SK-N-SH (cell line): Measurements from ENCODE around the gene SMYD3. TPM values are rescaled to one million over a fixed set of nuclear protein-coding genes. Genes with fewer than 3 reads are reported as not detected.

ENCODE experiments used
- CTCF ChIA-PET: fragments of 300-600, 350-600 bp; formaldehyde crosslinking; extraction: SDS; loops from one replicate; lab custom pipeline; 2021; lab: Yijun Ruan, JAX
- POLR2A ChIA-PET: fragments of 350-600 bp; sonication (Branson Sonifier 250); formaldehyde crosslinking; extraction: SDS; loops from one replicate; lab custom pipeline; 2020; ENCODE audit warnings: antibody characterized with exemption, inconsistent platforms; lab: Yijun Ruan, JAX
- DNase-seq: peaks from one replicate; pipeline ENCODE4 v3.0.0; 2012
- H2AFZ ChIP-seq: fragments of 200-600 bp; sonication (generic); 2 replicates; pipeline ENCODE4 v1.8.1; 2016; ENCODE audit warnings: antibody characterized with exemption, mild to moderate bottlenecking, low read depth
- H3F3A ChIP-seq: fragments of 200-600 bp; sonication (generic); replicated peaks from 2 replicates; pipeline ENCODE3; 2016; ENCODE audit warnings: antibody characterized with exemption, mild to moderate bottlenecking; ENCODE audit not compliant: insufficient read depth
- H3K27ac ChIP-seq, 2 experiments: fragments of 200-500 bp in 1 of 2; fragments of 200-600 bp in 1 of 2; sonication (Bioruptor generic) in 1 of 2; sonication (generic), shearing (Covaris generic) in 1 of 2; 2 replicates each; pipeline versions ENCODE4 v1.5.1 to v1.6.1; 2014 to 2016; ENCODE audit warnings: low read depth in 2 of 2, inconsistent platforms in 1 of 2, low read length in 1 of 2, mild to moderate bottlenecking in 1 of 2, mixed read lengths in 1 of 2
- H3K27me3 ChIP-seq: fragments of 200-600 bp; sonication (generic), shearing (Covaris generic); 2 replicates; pipeline ENCODE4 v1.6.1; 2016; ENCODE audit warnings: mixed run types; ENCODE audit not compliant: insufficient read depth
- H3K36me3 ChIP-seq, 2 experiments: fragments of 200-500 bp in 1 of 2; fragments of 200-600 bp in 1 of 2; sonication (Bioruptor generic) in 1 of 2; sonication (generic) in 1 of 2; replicated peaks in 1 of 2; 2 replicates each; pipeline versions ENCODE3 to v1.5.1; 2014 to 2016; ENCODE audit warnings: low read length in 1 of 2, mild to moderate bottlenecking in 1 of 2; ENCODE audit not compliant: insufficient read depth in 2 of 2, control insufficient read depth in 1 of 2
- H3K4me1 ChIP-seq, 2 experiments: fragments of 200-500 bp in 1 of 2; fragments of 200-600 bp in 1 of 2; sonication (Bioruptor generic) in 1 of 2; sonication (generic), shearing (Covaris generic) in 1 of 2; 2 replicates each; pipeline versions ENCODE4 v1.5.1 to v1.6.1; 2014 to 2016; ENCODE audit warnings: low read depth in 1 of 2, low read length in 1 of 2, mixed run types in 1 of 2; ENCODE audit not compliant: insufficient read depth in 2 of 2, control insufficient read depth in 1 of 2
- H3K4me2 ChIP-seq: fragments of 200-600 bp; sonication (generic), shearing (Covaris generic); 2 replicates; pipeline ENCODE4 v1.6.1; 2017; ENCODE audit warnings: mixed run types
- H3K4me3 ChIP-seq, 2 experiments: fragments of 200-500 bp in 1 of 2; fragments of 200-600 bp in 1 of 2; sonication (Bioruptor generic) in 1 of 2; sonication (generic), shearing (Covaris generic) in 1 of 2; 2 replicates each; pipeline versions ENCODE4 v1.5.1 to v1.8.1; 2014 to 2016; ENCODE audit warnings: low read depth in 2 of 2, inconsistent platforms in 1 of 2, low read length in 1 of 2, mild to moderate bottlenecking in 1 of 2, mixed read lengths in 1 of 2, moderate library complexity in 1 of 2
- H3K79me2 ChIP-seq: fragments of 200-600 bp; sonication (generic); 2 replicates; pipeline ENCODE4 v1.8.1; 2017; ENCODE audit warnings: mild to moderate bottlenecking; ENCODE audit not compliant: insufficient read depth
- H3K9ac ChIP-seq: fragments of 200-600 bp; sonication (generic); 2 replicates; pipeline ENCODE4 v1.6.1; 2017; ENCODE audit warnings: mixed run types
- H3K9me2 ChIP-seq: fragments of 200-600 bp; sonication (generic); 2 replicates; pipeline ENCODE4 v1.6.1; 2017; ENCODE audit warnings: mixed run types
- H3K9me3 ChIP-seq: fragments of 200-600 bp; sonication (generic); 2 replicates; pipeline ENCODE4 v1.6.1; 2017; ENCODE audit warnings: mixed run types, mild to moderate bottlenecking, moderate library complexity
- H4K20me1 ChIP-seq: fragments of 200-600 bp; sonication (generic); 2 replicates; pipeline ENCODE4 v1.6.1; 2017; ENCODE audit warnings: mild to moderate bottlenecking, mixed run types; ENCODE audit not compliant: insufficient read depth
- CHD2 ChIP-seq: fragments of 150-350 bp; IDR thresholded peaks from 2 replicates; pipeline ENCODE4 v1.6.1; 2018; ENCODE audit warnings: low read length; ENCODE audit not compliant: partially characterized antibody
- EP300 ChIP-seq, 2 experiments: IDR thresholded peaks; 2 replicates each; pipeline versions ENCODE4 v1.4.0 to v1.6.1; 2012; ENCODE audit warnings: borderline replicate concordance in 1 of 2, low read depth in 1 of 2, low read length in 1 of 2
- FOXJ3 ChIP-seq: sonication (generic); formaldehyde crosslinking; IDR thresholded peaks from 2 replicates; pipeline ENCODE4 v1.5.1; 2020; ENCODE audit warnings: mild to moderate bottlenecking, missing genetic modification reagents
- MXI1 ChIP-seq: IDR thresholded peaks from 2 replicates; pipeline ENCODE4 v1.6.1; 2012; ENCODE audit warnings: mild to moderate bottlenecking, low read depth, low read length, improper control_type of control experiment
- NFIC ChIP-seq: IDR thresholded peaks from 2 replicates; pipeline ENCODE4 v1.4.0; 2012; ENCODE audit warnings: borderline replicate concordance
- RCOR1 ChIP-seq: fragments of 150-350 bp; IDR thresholded peaks from 2 replicates; pipeline ENCODE4 v1.6.1; 2017; ENCODE audit warnings: antibody characterized with exemption, low read length
- TCF12 ChIP-seq: IDR thresholded peaks from 2 replicates; pipeline ENCODE4 v1.4.0; 2012
- ZBTB33 ChIP-seq: IDR thresholded peaks from 2 replicates; pipeline ENCODE4 v1.4.0; 2012; ENCODE audit warnings: low read depth, borderline replicate concordance
- WGBS: methylation state at CpG from one replicate; pipeline ENCODE4 v1.1.6; 2017; ENCODE audit warnings: low lambda C conversion rate; 5-methylcytosine and 5-hydroxymethylcytosine counted together
- polyA plus RNA-seq, 3 experiments: library from polyadenylated mRNA; depleted of rRNA; stranded (reverse); fragments of >200 nt; gene quantifications; 2 replicates each; pipeline ENCODE4 v1.2.3, GENCODE V29; 2012

The SMYD3 gene
- polyA plus RNA-seq, 1 of the 3 experiments (the other 2 are of a cell fraction), result 31.4 TPM

GRCh38 chr1:245995474-245995873 is 511.6 kb downstream of the SMYD3 start (continued):
- no peak for TF ChIP-seq ZBTB33

GRCh38 chr1:245991266-245991665 is 515.8 kb downstream of the SMYD3 start:
- Histone ChIP-seq H3F3A (peaks cover 14% of the 10 kb centered on the region), H3K4me1 (peaks cover 13 to 40% of the 10 kb centered on the region in 2 experiments; a peak in 3 of 4 replicates), H3K9me3 (no peaks in the 10 kb centered on the region), H3K27ac (peak overlapping the region in 1 of 2 experiments; percentile 86; a peak in 2 of 4 replicates), H4K20me1 (no peaks in the 10 kb centered on the region), H3K36me3 (no peaks in the 10 kb centered on the region), H3K27me3 (no peaks in the 10 kb centered on the region), H3K4me2 (no peak overlapping the region), H3K4me3 (no peak overlapping the region), H3K9me2 (no peaks in the 10 kb centered on the region), H3K9ac (no peak overlapping the region), H2AFZ (no peak overlapping the region), H3K79me2 (no peaks in the 10 kb centered on the region)
- 91% methylated on average over 3 of the region's 4 CpGs for WGBS
- POLR2A ChIA-PET, result no interaction called here
- TF ChIP-seq EP300 (IDR thresholded peaks at IDR 0.05; ENCODE audit: borderline replicate concordance in 1 of 2, low read depth in 1 of 2, low read length in 1 of 2) (no peak), MXI1 (no peak), RCOR1 (no peak), CHD2 (no peak), FOXJ3 (CRISPR knock-in tag) (no peak), NFIC (no peak)
- no peak for DNase-seq
- CTCF ChIA-PET, result no interaction called here

- CTCF ChIA-PET, result interaction anchor here (1.4 kb wide), 1 partner anchor 13 kb away, joined by 4 read pairs; no protein-coding TSS in a partner anchor
- POLR2A ChIA-PET, result no interaction called here
Measured at GRCh38 chr1:245990315-245991022, 516.6 kb downstream of the SMYD3 start.

More at GRCh38 chr1:245990315-245991022, 516.6 kb downstream of the SMYD3 start:
- Histone ChIP-seq H4K20me1 (no peaks in the 10 kb centered on the region), H3K4me2 (no peak overlapping the region), H2AFZ (no peak overlapping the region), H3K79me2 (no peaks in the 10 kb centered on the region), H3K4me3 (no peak overlapping the region), H3K36me3 (no peaks in the 10 kb centered on the region), H3K27ac (peak overlapping the region in 1 of 2 experiments; percentile 86; a peak in 2 of 4 replicates), H3K9me2 (no peaks in the 10 kb centered on the region), H3K9me3 (no peaks in the 10 kb centered on the region), H3K4me1 (peaks cover 20 to 35% of the 10 kb centered on the region in 2 experiments; a peak in 3 of 4 replicates), H3F3A (peaks cover 19% of the 10 kb centered on the region), H3K9ac (no peak overlapping the region), H3K27me3 (no peaks in the 10 kb centered on the region)
- TF ChIP-seq TCF12, result no peak; the same call in 1 of the 2 replicates
- WGBS, result 74% methylated on average over 6 of the region's 6 CpGs
- DNase-seq, result no peak
